NAMALWA (cell line): ENCODE results near the gene METTL27.
A peak's percentile ranks its signal among the peaks of the same experiment; 100 is the strongest.
"Not testable (repeated sequence)": the region's sequence is repeated elsewhere in the genome, so short reads cannot be mapped to it uniquely, and the experiment has no call there.

Experiments used
- DNase-seq: peaks from one replicate; pipeline ENCODE4 v3.0.0-alpha.2; 2015; ENCODE audit warnings: low spot score

The METTL27 gene

GRCh38 chr7:73838642-73839041 is 3.7 kb downstream of the METTL27 start:
- DNase-seq = no peak

GRCh38 chr7:73837167-73837566 is 5.1 kb downstream of the METTL27 start:
- not testable (repeated sequence) for DNase-seq

DNA sequence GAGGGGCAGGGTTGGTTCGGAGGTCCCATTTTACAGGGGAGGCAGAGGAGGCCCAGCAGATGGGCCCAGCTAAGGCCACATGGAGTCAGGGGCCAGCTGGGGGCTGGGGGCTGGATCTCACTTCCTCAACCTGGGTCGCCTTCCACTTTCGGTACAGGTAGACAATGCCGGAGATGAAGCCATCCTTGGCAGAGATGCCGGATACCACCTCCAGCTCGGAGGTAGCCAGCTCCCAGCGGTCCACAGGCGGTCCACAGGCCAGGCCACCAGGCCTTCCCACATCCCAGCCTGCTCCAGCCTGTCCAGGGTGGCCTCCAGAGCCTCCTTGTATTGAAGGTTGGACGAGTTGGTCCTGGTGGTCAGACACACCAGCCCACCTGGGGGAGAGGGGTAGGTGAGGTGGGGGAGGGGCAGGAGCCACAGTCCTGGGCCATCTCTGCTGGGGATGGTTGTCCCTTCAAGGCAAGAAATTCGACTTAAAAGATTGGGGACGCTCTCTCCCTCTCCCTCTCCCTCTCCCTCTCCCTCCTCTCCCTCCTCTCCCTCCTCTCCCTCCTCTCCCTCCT is 7.6 kb downstream of the METTL27 start:
- DNase-seq = no peak

GRCh38 chr7:73833251-73833919 is 8.9 kb downstream of the METTL27 start:
- DNase-seq = no peak

DNA sequence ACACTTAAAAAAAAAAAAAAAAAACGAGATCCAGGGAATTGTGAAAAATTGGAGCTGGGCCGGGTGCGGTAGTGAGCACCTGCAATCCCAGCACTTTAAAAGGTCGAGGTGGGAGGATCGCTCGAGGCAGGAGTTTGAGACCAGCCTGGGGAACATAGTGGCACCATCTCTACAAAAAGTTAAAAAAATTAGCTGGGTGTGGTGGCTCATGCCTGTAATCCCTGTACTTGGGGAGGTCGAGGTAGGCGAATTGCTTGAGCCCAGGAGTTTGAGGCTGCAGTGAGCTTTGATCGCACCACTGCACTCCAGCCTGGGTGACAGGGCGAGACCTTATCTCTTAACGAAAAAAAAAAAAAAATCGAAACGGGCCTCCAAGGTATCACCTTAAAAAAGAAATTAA is 9.5 kb downstream of the METTL27 start:
- no peak for DNase-seq

DNA sequence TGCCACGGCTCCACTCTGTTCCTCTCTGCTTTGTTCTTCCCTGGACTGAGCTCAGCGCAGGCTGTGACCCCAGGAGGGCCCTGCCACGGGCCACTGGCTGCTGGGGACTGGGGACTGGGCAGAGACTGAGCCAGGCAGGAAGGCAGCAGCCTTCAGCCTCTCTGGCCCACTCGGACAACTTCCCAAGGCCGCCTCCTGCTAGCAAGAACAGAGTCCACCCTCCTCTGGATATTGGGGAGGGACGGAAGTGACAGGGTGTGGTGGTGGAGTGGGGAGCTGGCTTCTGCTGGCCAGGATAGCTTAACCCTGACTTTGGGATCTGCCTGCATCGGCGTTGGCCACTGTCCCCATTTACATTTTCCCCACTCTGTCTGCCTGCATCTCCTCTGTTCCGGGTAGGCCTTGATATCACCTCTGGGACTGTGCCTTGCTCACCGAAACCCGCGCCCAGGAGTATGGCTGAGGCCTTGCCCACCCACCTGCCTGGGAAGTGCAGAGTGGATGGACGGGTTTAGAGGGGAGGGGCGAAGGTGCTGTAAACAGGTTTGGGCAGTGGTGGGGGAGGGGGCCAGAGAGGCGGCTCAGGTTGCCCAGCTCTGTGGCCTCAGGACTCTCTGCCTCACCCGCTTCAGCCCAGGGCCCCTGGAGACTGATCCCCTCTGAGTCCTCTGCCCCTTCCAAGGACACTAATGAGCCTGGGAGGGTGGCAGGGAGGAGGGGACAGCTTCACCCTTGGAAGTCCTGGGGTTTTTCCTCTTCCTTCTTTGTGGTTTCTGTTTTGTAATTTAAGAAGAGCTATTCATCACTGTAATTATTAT is 10.3 kb downstream of the METTL27 start:
- DNase-seq = no peak

- no peak for DNase-seq
Measured at GRCh38 chr7:73831584-73831833, 10.8 kb downstream of the METTL27 start.

GRCh38 chr7:73830681-73831583 is 11.4 kb downstream of the METTL27 start, which contains the start of gene CLDN4:
CLDN4 (plus strand) TSS chr7:73830996; CDS start chr7:73831202, 206 bp downstream.
- no peak for DNase-seq

GRCh38 chr7:73829921-73830680 is 12.2 kb downstream of the METTL27 start:
- DNase-seq = no peak

DNA sequence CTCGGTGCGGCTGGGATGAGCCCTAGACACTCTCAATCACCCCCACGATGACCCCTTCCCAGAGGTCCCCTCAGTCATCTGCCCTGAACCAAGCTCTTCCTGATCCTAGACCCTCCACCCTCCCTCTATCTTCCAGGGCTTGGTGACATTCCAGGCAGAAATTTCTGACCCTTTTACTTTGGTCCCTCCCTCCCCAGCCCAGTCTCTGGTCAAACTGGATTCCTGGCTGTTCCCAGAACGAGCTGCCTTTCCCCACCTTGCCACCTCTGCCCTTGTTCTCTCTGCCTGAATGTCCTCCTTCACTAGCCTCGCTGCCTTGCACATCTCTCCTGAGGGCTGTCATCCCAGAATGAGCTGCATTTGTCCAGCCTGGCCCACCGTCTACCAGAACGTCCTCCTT is 12.8 kb downstream of the METTL27 start:
- DNase-seq = no peak

DNA sequence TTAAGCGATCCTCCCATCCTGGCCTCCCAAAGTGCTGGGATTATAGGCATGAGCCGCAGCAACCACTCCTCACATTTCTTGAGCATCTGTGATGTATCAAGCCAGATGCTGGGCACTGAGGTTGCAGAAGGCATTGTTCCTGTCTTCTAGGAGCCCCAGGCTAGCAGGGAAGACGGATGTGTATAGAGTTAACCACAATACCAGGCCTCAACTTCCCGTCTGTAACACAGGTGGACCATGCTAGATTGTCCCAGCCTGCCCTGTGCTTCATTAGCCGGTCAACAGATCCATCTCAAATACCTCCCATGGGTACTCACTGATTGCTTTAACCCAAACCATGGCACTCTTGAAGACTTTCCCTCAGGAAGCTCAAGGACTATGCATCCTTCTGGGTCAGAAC is 13.3 kb downstream of the METTL27 start:
- DNase-seq = no peak

DNA sequence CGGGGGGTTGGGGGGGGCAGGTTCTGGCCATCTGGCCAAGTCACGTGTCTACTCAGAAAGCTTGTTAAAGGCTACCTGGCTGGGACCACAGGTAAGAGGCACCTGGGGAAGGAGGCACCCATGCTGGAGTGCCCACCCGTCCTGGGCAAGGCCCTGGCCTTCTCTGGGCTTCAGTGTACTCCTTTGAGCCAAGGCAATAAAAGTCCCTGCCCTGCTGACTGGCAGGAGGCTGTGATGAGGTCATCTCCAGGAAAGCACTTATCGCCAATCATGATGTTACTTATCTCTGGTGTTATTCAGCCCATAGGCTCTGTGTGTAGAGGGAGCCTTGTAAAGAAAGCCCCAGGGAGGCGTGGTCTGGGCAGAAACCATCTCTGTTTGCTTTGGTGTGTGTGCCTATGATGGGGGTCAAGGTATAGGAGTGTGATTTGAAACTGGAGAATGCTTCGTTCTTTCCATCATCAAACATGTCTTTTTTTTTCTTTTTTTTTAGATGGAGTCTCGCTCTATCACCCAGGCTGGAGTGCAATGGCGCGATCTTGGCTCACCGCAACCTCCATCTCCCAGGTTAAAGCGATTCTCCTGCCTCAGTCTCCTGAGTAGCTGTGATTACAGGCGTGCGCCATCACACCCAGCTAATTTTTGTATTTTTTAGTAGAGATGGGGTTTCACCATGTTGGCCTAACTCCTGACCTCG is 14.1 kb downstream of the METTL27 start:
- DNase-seq = peak; percentile 60

DNA sequence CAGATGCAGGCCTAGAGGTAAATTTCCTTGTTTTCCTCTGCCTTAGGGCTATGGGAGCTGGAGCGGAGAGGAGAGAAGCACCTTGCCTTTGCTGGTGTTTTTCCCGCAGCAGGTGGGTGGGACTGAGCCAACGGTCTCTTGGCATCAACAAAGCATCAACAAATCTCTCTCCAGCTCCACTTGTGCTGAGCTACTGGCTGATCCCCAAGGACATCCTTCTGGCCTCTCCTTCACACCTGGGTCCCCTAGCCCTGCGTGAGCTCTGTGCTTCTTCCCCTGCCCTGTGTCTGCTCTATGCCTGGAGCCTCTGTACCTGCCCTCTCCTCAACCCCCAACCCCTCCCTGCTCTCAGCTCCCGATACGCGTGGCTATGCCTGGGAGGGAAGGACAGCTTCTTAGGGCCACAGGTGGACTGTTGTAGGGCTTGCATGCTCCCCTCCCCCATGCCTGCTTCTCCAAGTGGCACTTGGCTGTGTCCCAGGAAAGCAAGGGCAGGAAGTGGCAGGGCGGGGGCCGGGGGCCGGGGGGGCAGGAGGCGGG is 14.7 kb downstream of the METTL27 start:
- no peak for DNase-seq

- no peak for DNase-seq
Measured at GRCh38 chr7:73824986-73825385, 17.3 kb downstream of the METTL27 start.

- DNase-seq = no peak
Measured at GRCh38 chr7:73823873-73824592, 18.3 kb downstream of the METTL27 start.

- no peak for DNase-seq
Measured at GRCh38 chr7:73823257-73823656, 19.1 kb downstream of the METTL27 start.

GRCh38 chr7:73822319-73823173 is 19.8 kb downstream of the METTL27 start:
- DNase-seq = no peak

DNA sequence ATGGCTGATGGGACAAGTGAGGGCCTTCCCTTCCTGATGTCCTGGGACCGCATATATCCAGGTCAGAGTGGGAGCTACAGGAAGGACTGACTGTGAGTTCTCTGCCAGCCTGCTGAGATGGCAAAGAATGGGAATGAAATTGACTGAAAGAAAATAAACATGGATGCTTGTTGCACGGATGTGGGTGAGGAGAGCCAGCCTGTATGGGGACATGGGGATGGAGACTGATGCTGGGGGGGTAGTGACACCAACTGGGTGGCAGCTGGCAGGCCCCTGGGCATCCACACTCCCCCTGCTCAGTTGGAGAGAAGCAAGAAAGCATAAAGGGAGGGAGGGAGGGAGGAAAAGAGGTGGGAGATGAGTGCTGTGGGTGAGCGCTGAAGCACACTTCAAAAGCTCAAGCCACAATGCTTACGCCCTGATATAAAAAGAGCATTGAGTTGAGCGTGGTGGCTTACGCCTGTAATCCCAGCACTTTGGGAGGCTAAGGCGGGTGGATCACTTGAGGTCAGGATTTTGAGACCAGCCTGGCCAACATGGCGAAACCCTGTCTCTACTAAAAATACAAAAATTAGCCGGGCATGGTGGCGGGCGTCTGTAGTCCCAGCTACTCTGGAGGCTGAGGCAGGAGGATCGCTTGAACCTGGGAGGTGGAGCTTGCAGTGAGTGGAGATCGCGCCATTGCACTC is 20.6 kb downstream of the METTL27 start:
- not testable (repeated sequence) for DNase-seq
